GM13976 (cell line): ENCODE data around the gene MLPH.
A peak's percentile ranks its signal among the peaks of the same experiment; 100 is the strongest.

Experiments
- DNase-seq: peaks from one replicate; pipeline ENCODE4 v3.0.0; 2012; ENCODE audit warnings: low spot score
- in situ Hi-C: fragments of 300-500 bp; cut with MboI; formaldehyde crosslinking; loops from one replicate; pipeline ENCODE4 v1.12.0; 2022; ENCODE audit warnings: low sequenced_read_pairs, mixed read lengths, inconsistent platforms; ENCODE audit not compliant: unreplicated experiment
- TF ChIP-seq, protein P1 (sequence below): IDR thresholded peaks from 2 replicates; pipeline ENCODE4 v1.5.1; 2012; ENCODE audit warnings: borderline replicate concordance, mild to moderate bottlenecking; ENCODE audit not compliant: insufficient read depth; ENCODE audit errors: extremely low read depth, missing control alignments, control extremely low read depth

The MLPH gene

GRCh38 chr2:237572021-237572741 is 85.1 kb downstream of the MLPH start:
- TF ChIP-seq, protein P1, sequence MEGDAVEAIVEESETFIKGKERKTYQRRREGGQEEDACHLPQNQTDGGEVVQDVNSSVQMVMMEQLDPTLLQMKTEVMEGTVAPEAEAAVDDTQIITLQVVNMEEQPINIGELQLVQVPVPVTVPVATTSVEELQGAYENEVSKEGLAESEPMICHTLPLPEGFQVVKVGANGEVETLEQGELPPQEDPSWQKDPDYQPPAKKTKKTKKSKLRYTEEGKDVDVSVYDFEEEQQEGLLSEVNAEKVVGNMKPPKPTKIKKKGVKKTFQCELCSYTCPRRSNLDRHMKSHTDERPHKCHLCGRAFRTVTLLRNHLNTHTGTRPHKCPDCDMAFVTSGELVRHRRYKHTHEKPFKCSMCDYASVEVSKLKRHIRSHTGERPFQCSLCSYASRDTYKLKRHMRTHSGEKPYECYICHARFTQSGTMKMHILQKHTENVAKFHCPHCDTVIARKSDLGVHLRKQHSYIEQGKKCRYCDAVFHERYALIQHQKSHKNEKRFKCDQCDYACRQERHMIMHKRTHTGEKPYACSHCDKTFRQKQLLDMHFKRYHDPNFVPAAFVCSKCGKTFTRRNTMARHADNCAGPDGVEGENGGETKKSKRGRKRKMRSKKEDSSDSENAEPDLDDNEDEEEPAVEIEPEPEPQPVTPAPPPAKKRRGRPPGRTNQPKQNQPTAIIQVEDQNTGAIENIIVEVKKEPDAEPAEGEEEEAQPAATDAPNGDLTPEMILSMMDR, result peak; percentile 86
- peak; percentile 97 for DNase-seq
- in situ Hi-C loops, result loop anchor here (5.0 kb wide), 1 partner anchor 60 kb away; no protein-coding TSS in a partner anchor

DNA sequence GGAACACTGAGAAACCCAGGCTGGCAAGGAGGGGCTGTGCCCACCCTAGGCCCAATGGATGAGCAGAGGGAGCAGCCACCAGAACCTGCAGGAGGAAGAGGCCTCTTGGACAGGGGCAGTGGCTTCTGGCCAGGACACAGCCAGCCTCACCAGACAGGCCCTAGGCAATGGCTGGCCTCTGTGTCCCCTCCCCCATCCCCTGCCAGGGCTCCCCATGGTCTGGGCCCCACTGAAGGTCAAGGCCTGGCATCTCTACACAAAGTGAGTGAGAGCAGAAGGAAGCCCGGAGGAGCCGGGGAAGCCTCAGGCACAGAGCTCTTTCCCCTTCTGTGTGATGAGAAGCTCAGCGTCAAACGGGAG is 85.7 kb downstream of the MLPH start:
- TF ChIP-seq, protein P1, result no peak
- in situ Hi-C loops, result loop anchor here (5.0 kb wide), 1 partner anchor 60 kb away; no protein-coding TSS in a partner anchor
- no peak for DNase-seq

DNA sequence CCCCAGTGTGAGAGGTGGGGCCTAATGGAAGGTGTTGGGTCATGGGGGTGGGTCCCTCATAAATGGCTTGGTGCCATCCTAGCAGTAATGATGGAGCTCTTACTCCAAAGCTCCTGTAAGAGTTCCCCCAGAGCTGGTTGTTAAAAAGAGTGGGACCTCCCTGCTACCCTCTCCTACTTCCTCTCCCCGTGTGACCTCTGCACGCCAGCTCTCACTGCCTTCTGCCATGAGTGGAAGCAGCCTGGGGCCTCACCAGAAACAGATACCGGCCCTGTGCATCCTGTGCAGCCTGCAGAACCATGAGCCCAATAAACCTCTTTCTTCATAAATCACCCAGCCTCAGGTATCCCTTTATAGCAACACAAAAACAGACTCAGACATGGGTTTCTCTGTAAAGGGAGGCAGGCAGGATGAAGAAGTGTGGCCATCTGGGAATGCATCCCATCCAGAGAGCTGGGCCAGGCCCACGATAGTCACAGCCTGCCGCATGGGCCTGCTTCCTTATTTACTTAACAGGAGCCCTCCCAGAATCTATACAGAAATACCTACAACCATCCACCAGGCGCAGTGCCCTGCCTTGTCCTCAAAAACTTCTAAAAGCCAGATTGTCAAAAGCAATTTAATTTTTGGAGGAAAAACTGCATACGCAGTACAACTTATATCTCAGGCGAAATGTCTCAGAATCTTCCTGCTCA is 86.8 kb downstream of the MLPH start:
- DNase-seq, result no peak
- TF ChIP-seq, protein P1, result no peak
- in situ Hi-C loops, result loop anchor here (5.0 kb wide), 1 partner anchor 62 kb away; no protein-coding TSS in a partner anchor

DNA sequence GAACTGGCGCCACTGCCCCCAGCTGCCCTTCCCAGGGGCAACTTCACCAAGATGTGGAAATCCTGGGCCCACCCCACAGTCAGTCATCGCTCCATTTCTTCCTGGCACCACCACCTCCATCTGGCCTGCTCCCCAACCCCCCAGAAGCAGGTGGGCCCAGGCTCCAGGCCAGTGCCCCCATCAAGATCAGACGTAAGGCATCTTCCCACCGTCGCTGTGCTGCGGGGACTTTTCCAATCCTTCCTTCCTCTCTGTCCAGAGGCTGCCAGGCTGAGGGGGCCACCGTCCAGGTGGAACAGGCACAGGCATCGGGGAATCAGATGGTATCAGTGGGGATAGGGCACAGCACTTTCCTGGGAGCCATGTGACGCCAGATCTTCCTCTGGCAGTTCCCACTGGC is 87.4 kb downstream of the MLPH start:
- in situ Hi-C loops, result loop anchor here (5.0 kb wide), 1 partner anchor 62 kb away; no protein-coding TSS in a partner anchor
- TF ChIP-seq, protein P1, result no peak
- DNase-seq, result no peak

DNA sequence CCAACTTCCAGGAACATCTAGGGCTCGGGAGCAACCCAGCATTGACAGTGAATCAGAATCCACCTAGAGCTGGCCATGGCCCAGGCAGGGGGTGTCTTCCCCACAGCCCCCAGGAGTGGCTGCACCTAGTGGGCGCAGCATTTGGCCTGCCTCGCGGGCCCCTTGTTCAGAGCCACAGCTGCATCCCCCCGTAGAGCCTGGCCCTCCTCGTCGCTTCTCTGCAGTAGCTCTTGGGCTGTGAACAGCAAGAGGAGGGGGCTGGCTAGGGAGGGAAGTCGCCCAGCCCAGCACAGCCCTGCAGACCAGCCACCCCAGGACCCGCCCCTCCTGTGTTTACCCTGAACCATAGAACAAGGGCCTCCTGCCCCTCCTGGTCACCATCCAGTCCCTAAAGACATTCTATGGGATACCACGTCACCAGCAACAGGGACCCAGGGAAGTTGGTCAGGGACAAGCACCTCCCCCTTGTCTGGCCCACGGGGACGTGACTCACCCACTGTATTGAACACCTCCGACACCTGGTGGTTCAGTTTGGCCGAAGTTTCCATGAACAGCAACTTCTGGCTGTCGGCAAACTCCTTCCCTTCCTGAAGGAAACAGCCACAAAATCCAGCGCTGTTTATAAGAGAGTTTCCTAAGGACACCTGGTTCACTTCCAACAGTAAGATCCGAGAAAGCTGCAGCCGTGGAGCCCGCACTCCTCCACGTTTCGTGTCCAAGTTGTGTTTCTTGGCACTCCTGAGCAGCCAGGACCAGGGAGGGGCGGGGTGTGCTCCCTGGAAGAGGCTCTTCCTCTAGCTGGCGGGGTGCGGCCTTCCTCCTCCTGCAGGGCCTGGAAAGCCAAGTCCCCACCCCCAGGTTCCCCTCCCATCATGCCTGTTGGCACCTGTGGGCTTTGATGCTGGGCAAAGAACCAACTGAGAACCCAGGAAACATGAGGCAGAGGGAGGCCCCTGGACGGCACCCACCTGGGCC is 88.1 kb downstream of the MLPH start:
- TF ChIP-seq, protein P1, result no peak
- in situ Hi-C loops, result loop anchor here (5.0 kb wide), 1 partner anchor 63 kb away; no protein-coding TSS in a partner anchor
- DNase-seq, result no peak
